Panc1 (cell line): ENCODE measurements around the gene TMCC1.

Experiments used
- CTCF ChIP-seq: fragments of 450-650 bp; IDR thresholded peaks from 2 replicates; pipeline ENCODE4 v1.5.1; 2017; ENCODE audit warnings: mild to moderate bottlenecking
- SIN3A ChIP-seq: IDR thresholded peaks from 2 replicates; pipeline ENCODE4 v1.6.1; 2012; ENCODE audit warnings: low read depth, mild to moderate bottlenecking, low read length, moderate library complexity, borderline replicate concordance; ENCODE audit not compliant: insufficient read depth
- TF ChIP-seq, protein P1 (sequence below), 2 experiments: IDR thresholded peaks; 2 replicates each; pipeline ENCODE4 v1.6.1; 2011 to 2012; ENCODE audit warnings: low read depth in 2 of 2, control low read depth in 1 of 2, low read length in 1 of 2, mild to moderate bottlenecking in 1 of 2, moderate library complexity in 1 of 2; ENCODE audit not compliant: insufficient read depth in 1 of 2

- TF ChIP-seq CTCF (no peak), SIN3A (no peak)
- TF ChIP-seq, protein P1, sequence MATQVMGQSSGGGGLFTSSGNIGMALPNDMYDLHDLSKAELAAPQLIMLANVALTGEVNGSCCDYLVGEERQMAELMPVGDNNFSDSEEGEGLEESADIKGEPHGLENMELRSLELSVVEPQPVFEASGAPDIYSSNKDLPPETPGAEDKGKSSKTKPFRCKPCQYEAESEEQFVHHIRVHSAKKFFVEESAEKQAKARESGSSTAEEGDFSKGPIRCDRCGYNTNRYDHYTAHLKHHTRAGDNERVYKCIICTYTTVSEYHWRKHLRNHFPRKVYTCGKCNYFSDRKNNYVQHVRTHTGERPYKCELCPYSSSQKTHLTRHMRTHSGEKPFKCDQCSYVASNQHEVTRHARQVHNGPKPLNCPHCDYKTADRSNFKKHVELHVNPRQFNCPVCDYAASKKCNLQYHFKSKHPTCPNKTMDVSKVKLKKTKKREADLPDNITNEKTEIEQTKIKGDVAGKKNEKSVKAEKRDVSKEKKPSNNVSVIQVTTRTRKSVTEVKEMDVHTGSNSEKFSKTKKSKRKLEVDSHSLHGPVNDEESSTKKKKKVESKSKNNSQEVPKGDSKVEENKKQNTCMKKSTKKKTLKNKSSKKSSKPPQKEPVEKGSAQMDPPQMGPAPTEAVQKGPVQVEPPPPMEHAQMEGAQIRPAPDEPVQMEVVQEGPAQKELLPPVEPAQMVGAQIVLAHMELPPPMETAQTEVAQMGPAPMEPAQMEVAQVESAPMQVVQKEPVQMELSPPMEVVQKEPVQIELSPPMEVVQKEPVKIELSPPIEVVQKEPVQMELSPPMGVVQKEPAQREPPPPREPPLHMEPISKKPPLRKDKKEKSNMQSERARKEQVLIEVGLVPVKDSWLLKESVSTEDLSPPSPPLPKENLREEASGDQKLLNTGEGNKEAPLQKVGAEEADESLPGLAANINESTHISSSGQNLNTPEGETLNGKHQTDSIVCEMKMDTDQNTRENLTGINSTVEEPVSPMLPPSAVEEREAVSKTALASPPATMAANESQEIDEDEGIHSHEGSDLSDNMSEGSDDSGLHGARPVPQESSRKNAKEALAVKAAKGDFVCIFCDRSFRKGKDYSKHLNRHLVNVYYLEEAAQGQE (IDR thresholded peaks at IDR 0.05; ENCODE audit: insufficient read depth in 1 of 2, low read depth in 2 of 2, low read length in 1 of 2): no peak
These were observed 177.7 kb downstream of the TMCC1 start for GRCh38 chr3:129715854-129716253.
